Gastroesophageal sphincter (tissue), 3 donors: ENCODE data around the gene PGR.

Experiments
- POLR2A ChIP-seq, 2 donors: fragments of 450-650 bp; IDR thresholded peaks; one replicate each; pipeline ENCODE4 v1.6.1; 2017; ENCODE audit warnings: antibody characterized with exemption in 2 of 2, mild to moderate bottlenecking in 2 of 2, moderate library complexity in 1 of 2
- TF ChIP-seq, protein P1 (sequence below), 4 experiments: fragments of 200-600 bp in 2 of 4; fragments of 450-650 bp in 2 of 4; sonication (generic) in 1 of 4; IDR thresholded peaks; one replicate each; pipeline ENCODE4 v1.5.1; 2017 to 2019; ENCODE audit warnings: antibody characterized with exemption in 4 of 4, mild to moderate bottlenecking in 2 of 4, moderate library complexity in 2 of 4

DNA sequence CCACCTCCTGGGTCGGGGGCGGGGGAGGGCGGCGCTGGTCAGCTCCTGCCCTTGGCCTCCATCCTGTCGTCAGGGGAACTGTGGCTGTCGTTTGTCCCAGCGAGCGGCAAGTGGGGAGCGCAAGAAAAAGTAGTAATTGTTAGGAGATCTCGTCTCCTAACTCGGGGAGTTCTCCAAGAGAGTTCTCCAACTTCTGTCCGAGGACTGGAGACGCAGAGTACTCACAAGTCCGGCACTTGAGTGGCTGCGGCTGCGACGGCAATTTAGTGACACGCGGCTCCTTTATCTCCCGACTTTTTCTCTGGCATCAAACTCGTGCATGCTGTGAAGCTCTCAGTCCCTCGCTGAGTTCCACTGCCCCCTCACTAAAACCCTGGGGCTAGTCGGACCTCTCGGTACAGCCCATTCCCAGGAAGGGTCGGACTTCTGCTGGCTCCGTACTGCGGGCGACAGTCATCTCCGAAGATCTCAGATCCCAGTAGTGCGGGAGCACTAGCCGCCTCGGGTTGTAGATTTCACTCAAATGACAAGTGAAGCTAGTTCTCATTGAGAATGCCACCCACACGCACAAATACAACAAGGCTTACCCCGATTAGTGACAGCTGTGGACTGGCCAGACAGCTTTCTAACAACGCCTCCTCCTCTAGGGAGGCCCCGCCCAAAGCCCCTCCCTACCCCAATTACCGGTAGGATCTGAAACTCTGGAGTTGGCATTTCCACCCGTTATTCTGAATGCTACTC, at the start of gene PGR:
- TF ChIP-seq, protein P1, sequence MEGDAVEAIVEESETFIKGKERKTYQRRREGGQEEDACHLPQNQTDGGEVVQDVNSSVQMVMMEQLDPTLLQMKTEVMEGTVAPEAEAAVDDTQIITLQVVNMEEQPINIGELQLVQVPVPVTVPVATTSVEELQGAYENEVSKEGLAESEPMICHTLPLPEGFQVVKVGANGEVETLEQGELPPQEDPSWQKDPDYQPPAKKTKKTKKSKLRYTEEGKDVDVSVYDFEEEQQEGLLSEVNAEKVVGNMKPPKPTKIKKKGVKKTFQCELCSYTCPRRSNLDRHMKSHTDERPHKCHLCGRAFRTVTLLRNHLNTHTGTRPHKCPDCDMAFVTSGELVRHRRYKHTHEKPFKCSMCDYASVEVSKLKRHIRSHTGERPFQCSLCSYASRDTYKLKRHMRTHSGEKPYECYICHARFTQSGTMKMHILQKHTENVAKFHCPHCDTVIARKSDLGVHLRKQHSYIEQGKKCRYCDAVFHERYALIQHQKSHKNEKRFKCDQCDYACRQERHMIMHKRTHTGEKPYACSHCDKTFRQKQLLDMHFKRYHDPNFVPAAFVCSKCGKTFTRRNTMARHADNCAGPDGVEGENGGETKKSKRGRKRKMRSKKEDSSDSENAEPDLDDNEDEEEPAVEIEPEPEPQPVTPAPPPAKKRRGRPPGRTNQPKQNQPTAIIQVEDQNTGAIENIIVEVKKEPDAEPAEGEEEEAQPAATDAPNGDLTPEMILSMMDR (IDR thresholded peaks at IDR 0.05) = no peak
- no peak for TF ChIP-seq POLR2A (IDR thresholded peaks at IDR 0.05)
